HG02642 (cell line): ENCODE measurements around the gene GBP1.
"Not testable (repeated sequence)": the region's sequence is repeated elsewhere in the genome, so short reads cannot be mapped to it uniquely, and the experiment has no call there.

ENCODE experiments used
- ATAC-seq: cut with Tn5 transposase; IDR thresholded peaks from one replicate; pipeline ENCODE4 v1.9.1; 2021; ENCODE audit warnings: mild to moderate bottlenecking; ENCODE audit not compliant: unreplicated experiment, poor library complexity

GBP1 gene

GRCh38 chr1:89022167-89022959 lies 42.6 kb downstream of the GBP1 start, which contains the start of gene GBP3:
Gene GBP3 (minus strand): TSS chr1:89022866. CDS start chr1:89020721, 2,145 bp downstream.
- ATAC-seq: peak; percentile 78

GRCh38 chr1:89018318-89018717 lies 46.7 kb downstream of the GBP1 start:
- ATAC-seq: not testable (repeated sequence)

- no peak for ATAC-seq
Observed at GRCh38 chr1:89008511-89008910, 56.5 kb downstream of the GBP1 start.

GRCh38 chr1:89005286-89006151 lies 59.5 kb downstream of the GBP1 start:
- no peak for ATAC-seq
